Measurements from ENCODE around the gene CFAP69. TPM values are rescaled to one million over a fixed set of nuclear protein-coding genes. Genes with fewer than 3 reads are reported as not detected.
"Not testable (repeated sequence)": the region's sequence is repeated elsewhere in the genome, so short reads cannot be mapped to it uniquely, and the experiment has no call there.

The CFAP69 gene
- total and polyA plus RNA-seq, 2 experiments from 2014 or later, result 4.9 to 7.9 TPM

DNA sequence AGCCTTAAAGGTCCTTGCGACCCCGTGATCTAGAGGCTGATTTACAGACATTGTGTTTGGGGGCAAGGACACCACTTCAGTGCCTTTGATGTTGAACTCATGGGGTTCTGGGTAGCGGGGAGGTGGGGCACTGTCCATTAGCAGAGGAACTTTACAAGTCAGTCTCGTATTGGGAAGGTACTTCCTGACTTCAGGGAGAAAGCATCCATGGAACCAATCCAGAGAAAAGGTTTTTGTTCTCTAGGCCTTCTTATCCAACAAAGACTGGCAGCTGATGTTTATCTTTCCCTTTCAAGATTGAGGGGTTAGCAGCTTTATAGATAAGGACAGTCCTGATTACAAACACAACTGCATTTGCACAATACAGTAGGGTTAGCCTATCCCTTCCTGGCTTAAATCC is 104.3 kb downstream of the CFAP69 start (continued):
- TF ChIP-seq, protein P1, sequence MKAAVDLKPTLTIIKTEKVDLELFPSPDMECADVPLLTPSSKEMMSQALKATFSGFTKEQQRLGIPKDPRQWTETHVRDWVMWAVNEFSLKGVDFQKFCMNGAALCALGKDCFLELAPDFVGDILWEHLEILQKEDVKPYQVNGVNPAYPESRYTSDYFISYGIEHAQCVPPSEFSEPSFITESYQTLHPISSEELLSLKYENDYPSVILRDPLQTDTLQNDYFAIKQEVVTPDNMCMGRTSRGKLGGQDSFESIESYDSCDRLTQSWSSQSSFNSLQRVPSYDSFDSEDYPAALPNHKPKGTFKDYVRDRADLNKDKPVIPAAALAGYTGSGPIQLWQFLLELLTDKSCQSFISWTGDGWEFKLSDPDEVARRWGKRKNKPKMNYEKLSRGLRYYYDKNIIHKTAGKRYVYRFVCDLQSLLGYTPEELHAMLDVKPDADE (IDR thresholded peaks at IDR 0.05), result no peak
- TF ChIP-seq ZNF114 (CRISPR knock-in tag; IDR thresholded peaks at IDR 0.05), result no peak
- no peak for TF ChIP-seq CREB1 (CRISPR knock-in tag; IDR thresholded peaks at IDR 0.05; ENCODE audit: low read depth)
- TF ChIP-seq, protein P2, sequence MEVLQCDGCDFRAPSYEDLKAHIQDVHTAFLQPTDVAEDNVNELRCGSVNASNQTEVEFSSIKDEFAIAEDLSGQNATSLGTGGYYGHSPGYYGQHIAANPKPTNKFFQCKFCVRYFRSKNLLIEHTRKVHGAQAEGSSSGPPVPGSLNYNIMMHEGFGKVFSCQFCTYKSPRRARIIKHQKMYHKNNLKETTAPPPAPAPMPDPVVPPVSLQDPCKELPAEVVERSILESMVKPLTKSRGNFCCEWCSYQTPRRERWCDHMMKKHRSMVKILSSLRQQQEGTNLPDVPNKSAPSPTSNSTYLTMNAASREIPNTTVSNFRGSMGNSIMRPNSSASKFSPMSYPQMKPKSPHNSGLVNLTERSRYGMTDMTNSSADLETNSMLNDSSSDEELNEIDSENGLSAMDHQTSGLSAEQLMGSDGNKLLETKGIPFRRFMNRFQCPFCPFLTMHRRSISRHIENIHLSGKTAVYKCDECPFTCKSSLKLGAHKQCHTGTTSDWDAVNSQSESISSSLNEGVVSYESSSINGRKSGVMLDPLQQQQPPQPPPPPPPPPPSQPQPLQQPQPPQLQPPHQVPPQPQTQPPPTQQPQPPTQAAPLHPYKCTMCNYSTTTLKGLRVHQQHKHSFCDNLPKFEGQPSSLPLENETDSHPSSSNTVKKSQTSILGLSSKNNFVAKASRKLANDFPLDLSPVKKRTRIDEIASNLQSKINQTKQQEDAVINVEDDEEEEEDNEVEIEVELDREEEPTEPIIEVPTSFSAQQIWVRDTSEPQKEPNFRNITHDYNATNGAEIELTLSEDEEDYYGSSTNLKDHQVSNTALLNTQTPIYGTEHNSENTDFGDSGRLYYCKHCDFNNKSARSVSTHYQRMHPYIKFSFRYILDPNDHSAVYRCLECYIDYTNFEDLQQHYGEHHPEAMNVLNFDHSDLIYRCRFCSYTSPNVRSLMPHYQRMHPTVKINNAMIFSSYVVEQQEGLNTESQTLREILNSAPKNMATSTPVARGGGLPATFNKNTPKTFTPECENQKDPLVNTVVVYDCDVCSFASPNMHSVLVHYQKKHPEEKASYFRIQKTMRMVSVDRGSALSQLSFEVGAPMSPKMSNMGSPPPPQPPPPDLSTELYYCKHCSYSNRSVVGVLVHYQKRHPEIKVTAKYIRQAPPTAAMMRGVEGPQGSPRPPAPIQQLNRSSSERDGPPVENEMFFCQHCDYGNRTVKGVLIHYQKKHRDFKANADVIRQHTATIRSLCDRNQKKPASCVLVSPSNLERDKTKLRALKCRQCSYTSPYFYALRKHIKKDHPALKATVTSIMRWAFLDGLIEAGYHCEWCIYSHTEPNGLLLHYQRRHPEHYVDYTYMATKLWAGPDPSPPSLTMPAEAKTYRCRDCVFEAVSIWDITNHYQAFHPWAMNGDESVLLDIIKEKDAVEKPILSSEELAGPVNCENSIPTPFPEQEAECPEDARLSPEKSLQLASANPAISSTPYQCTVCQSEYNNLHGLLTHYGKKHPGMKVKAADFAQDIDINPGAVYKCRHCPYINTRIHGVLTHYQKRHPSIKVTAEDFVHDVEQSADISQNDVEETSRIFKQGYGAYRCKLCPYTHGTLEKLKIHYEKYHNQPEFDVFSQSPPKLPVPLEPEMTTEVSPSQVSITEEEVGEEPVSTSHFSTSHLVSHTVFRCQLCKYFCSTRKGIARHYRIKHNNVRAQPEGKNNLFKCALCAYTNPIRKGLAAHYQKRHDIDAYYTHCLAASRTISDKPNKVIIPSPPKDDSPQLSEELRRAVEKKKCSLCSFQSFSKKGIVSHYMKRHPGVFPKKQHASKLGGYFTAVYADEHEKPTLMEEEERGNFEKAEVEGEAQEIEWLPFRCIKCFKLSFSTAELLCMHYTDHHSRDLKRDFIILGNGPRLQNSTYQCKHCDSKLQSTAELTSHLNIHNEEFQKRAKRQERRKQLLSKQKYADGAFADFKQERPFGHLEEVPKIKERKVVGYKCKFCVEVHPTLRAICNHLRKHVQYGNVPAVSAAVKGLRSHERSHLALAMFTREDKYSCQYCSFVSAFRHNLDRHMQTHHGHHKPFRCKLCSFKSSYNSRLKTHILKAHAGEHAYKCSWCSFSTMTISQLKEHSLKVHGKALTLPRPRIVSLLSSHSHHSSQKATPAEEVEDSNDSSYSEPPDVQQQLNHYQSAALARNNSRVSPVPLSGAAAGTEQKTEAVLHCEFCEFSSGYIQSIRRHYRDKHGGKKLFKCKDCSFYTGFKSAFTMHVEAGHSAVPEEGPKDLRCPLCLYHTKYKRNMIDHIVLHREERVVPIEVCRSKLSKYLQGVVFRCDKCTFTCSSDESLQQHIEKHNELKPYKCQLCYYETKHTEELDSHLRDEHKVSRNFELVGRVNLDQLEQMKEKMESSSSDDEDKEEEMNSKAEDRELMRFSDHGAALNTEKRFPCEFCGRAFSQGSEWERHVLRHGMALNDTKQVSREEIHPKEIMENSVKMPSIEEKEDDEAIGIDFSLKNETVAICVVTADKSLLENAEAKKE (CRISPR knock-in tag; IDR thresholded peaks at IDR 0.05), result no peak
- no peak for TF ChIP-seq STAT1 (IDR thresholded peaks at IDR 0.05; ENCODE audit: unreplicated experiment)

DNA sequence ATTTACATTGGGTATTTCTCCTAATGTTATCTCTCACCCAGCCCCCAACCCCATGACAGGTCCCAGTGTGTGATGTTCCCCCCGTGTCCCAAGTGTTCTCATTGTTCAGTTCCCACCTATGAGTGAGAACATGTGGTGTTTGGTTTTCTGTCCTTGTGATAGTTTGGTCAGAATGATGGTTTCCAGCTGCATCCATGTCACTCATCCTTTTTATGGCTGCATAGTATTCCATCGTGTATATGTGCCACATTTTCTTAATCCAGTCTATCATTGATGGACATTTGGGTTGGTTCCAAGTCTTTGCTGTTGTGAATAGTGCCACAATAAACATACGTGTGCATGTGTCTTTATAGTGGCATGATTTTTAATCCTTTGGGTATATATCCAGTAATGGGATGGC is 105.1 kb downstream of the CFAP69 start:
- H2AFZ ChIP-seq; H3F3A ChIP-seq (replicated peaks; ENCODE audit: low read depth); H3K27ac ChIP-seq (ENCODE audit: low read depth); H3K9me3 Mint-ChIP-seq; DNase-seq (ENCODE audit: low spot score); H3K27ac Mint-ChIP-seq; H3K4me2 ChIP-seq; H3K27me3 Mint-ChIP-seq (ENCODE audit: insufficient read depth, low read depth, poor library complexity); ATAC-seq; H3K27me3 ChIP-seq (ENCODE audit: insufficient read depth); H3K36me3 Mint-ChIP-seq (ENCODE audit: low read depth); H3K4me1 ChIP-seq (ENCODE audit: insufficient read depth); H3K36me3 ChIP-seq (ENCODE audit: insufficient read depth); H3K4me1 Mint-ChIP-seq; H3K4me3 Mint-ChIP-seq; H3K9me2 ChIP-seq (ENCODE audit: insufficient read depth); H3K4me3 ChIP-seq: not testable (repeated sequence)
- H3K79me2 ChIP-seq (replicated peaks; ENCODE audit: insufficient read depth), result peaks cover 55% of the 10 kb centered on the region
- H4K20me1 ChIP-seq (replicated peaks; ENCODE audit: insufficient read depth), result 0 out of 2 replicates have a peak, but pooled peaks cover 13% of the 10 kb centered on the region

All from GM23338 (cell line).